ENCODE data around the gene LRRC37B.
"Not testable (repeated sequence)": the region's sequence is repeated elsewhere in the genome, so short reads cannot be mapped to it uniquely, and the experiment has no call there.

LRRC37B gene

GRCh38 chr17:32041306-32041875, 34.2 kb downstream of the LRRC37B start:
- DNase-seq (ENCODE audit: low spot score): not testable (repeated sequence)

GRCh38 chr17:32042266-32042665, 35.1 kb downstream of the LRRC37B start:
- not testable (repeated sequence) for DNase-seq (ENCODE audit: low spot score)

- not testable (repeated sequence) for DNase-seq (ENCODE audit: low spot score)
Observed at GRCh38 chr17:32045611-32046010, 38.4 kb downstream of the LRRC37B start.

GRCh38 chr17:32047663-32048062, 40.5 kb downstream of the LRRC37B start:
- not testable (repeated sequence) for DNase-seq (ENCODE audit: low spot score)

- DNase-seq (ENCODE audit: low spot score): not testable (repeated sequence)
Observed at GRCh38 chr17:32054985-32055384, 47.8 kb downstream of the LRRC37B start.

GRCh38 chr17:32055425-32055824, 48.2 kb downstream of the LRRC37B start:
- DNase-seq (ENCODE audit: low spot score): not testable (repeated sequence)

- DNase-seq (ENCODE audit: low spot score): not testable (repeated sequence)
Observed at GRCh38 chr17:32056500-32056899, 49.3 kb downstream of the LRRC37B start.

GRCh38 chr17:32057460-32058105, 50.4 kb downstream of the LRRC37B start:
- DNase-seq (ENCODE audit: low spot score): not testable (repeated sequence)

GRCh38 chr17:32060695-32061094, 53.5 kb downstream of the LRRC37B start:
- DNase-seq (ENCODE audit: low spot score): not testable (repeated sequence)

GRCh38 chr17:32061840-32062239, 54.7 kb downstream of the LRRC37B start:
- not testable (repeated sequence) for DNase-seq (ENCODE audit: low spot score)

- not testable (repeated sequence) for DNase-seq (ENCODE audit: low spot score)
Observed at GRCh38 chr17:32064091-32064490, 56.9 kb downstream of the LRRC37B start.

GRCh38 chr17:32066123-32066680, 59.0 kb downstream of the LRRC37B start:
- DNase-seq (ENCODE audit: low spot score): not testable (repeated sequence)

- DNase-seq (ENCODE audit: low spot score): not testable (repeated sequence)
Observed at GRCh38 chr17:32066863-32067642, 59.9 kb downstream of the LRRC37B start.

GRCh38 chr17:32069067-32069466, 61.9 kb downstream of the LRRC37B start:
- not testable (repeated sequence) for DNase-seq (ENCODE audit: low spot score)

- not testable (repeated sequence) for DNase-seq (ENCODE audit: low spot score)
Observed at GRCh38 chr17:32071961-32072360, 64.8 kb downstream of the LRRC37B start.

- not testable (repeated sequence) for DNase-seq (ENCODE audit: low spot score)
Observed at GRCh38 chr17:32073131-32073530, 65.9 kb downstream of the LRRC37B start.

GRCh38 chr17:32079753-32080152, 72.6 kb downstream of the LRRC37B start:
- DNase-seq (ENCODE audit: low spot score): peak; percentile 5

- not testable (repeated sequence) for DNase-seq (ENCODE audit: low spot score)
Observed at GRCh38 chr17:32083550-32083979, 76.4 kb downstream of the LRRC37B start.

GRCh38 chr17:32084003-32084941, 77.1 kb downstream of the LRRC37B start:
- peak; percentile 25 for DNase-seq (ENCODE audit: low spot score)

GRCh38 chr17:32084942-32085829, 78.0 kb downstream of the LRRC37B start:
- not testable (repeated sequence) for DNase-seq (ENCODE audit: low spot score)
